Activated T-helper 1 cell treated with anti-CD3 and anti-CD28 coated beads, Interleukin-2, amount 50 U/mL, for 16 hours (primary cell): ENCODE results near the gene TRIP6.

Experiments
- DNase-seq, 2 donors: peaks; one replicate each; pipeline ENCODE4 v3.0.0-alpha.2; 2020; ENCODE audit warnings: low read depth in 1 of 2, low spot score in 1 of 2

TRIP6 gene

GRCh38 chr7:100888988-100889750 lies 22.0 kb downstream of the TRIP6 start, which contains the start of gene UFSP1:
Gene UFSP1 (minus strand): TSS chr7:100889715. CDS start chr7:100889271, 444 bp downstream.
- DNase-seq, result no peak

- no peak for DNase-seq
Measured at GRCh38 chr7:100890653-100891567, 23.7 kb downstream of the TRIP6 start.

- no peak for DNase-seq
Measured at GRCh38 chr7:100891568-100892247, 24.5 kb downstream of the TRIP6 start.

GRCh38 chr7:100892364-100893317 lies 25.5 kb downstream of the TRIP6 start:
- no peak for DNase-seq

GRCh38 chr7:100893318-100893895 lies 26.2 kb downstream of the TRIP6 start:
- DNase-seq, result no peak

- no peak for DNase-seq
Measured at GRCh38 chr7:100893910-100894721, 26.9 kb downstream of the TRIP6 start.

GRCh38 chr7:100894860-100895700 lies 27.9 kb downstream of the TRIP6 start:
- no peak for DNase-seq

GRCh38 chr7:100895701-100895955 lies 28.4 kb downstream of the TRIP6 start, which contains the start of gene ACHE:
Gene ACHE (minus strand): TSS chr7:100895888. CDS start chr7:100894232, 1,656 bp downstream.
- DNase-seq, result no peak

- DNase-seq, result no peak
Measured at GRCh38 chr7:100895956-100896731, 29.0 kb downstream of the TRIP6 start.

GRCh38 chr7:100896732-100897608 lies 29.8 kb downstream of the TRIP6 start:
- DNase-seq, result no peak

GRCh38 chr7:100897772-100898454 lies 30.7 kb downstream of the TRIP6 start:
- DNase-seq, result no peak

GRCh38 chr7:100899432-100899831 lies 32.2 kb downstream of the TRIP6 start:
- no peak for DNase-seq

- no peak for DNase-seq
Measured at GRCh38 chr7:100900978-100901377, 33.8 kb downstream of the TRIP6 start.

- no peak for DNase-seq
Measured at GRCh38 chr7:100901921-100902332, 34.7 kb downstream of the TRIP6 start.

- no peak for DNase-seq
Measured at GRCh38 chr7:100902638-100903037, 35.5 kb downstream of the TRIP6 start.

- no peak for DNase-seq
Measured at GRCh38 chr7:100908512-100908911, 41.3 kb downstream of the TRIP6 start.
